ENCODE measurements around the gene HHATL.

HHATL gene

DNA sequence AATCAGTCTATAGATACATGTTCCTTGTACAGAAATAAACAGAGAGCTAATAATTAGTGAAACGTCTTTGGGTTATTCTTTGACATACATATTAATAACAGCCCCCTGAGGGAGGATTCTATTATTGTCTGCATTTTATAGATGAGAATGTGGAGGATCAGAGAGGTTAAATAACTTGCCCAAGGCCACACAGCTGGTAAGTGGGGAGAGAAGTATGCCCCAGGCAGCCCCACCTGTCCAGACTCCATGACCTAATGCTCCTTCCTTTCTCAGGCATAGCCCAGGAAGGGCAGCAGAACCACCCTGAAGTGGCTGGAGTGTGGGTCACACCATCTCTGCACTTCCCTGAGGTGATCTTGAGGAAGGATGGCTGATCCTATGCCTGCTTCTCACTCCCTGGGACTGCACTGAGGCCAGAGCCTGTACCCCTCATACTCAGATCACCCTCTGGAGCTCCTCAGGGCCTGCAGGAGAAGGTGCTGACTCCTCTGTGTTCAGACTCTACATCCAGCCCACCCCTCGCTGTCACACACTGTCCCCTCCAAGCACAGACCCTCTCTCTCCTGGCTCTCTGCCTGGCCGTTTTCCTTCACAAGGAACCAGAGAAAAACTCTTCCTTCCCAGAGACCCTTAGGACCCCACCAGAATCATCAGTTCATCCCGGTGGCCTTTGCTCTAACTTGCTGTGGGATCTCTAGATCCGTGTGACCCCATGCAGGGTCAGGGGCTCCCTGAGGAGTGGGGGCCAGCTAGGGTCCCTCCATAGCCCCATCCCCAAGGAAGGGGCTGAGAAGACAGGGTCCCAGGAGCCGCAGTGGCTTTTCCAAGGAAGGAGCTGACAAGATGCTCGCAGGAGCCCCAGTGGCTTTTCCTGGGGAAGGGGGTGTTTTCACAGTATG, 4.4 kb upstream of the HHATL start:
- no peak for DNase-seq (ENCODE audit: low spot score)
- Histone ChIP-seq H4K91ac (ENCODE audit: low read depth, low read length, poor library complexity) (no peak overlapping the region), H2AFZ (ENCODE audit: low read length) (no peak overlapping the region), H3K79me1 (ENCODE audit: low read depth, low read length) (no peaks in the 10 kb centered on the region), H2BK15ac (ENCODE audit: low read length) (no peak overlapping the region), H3K14ac (ENCODE audit: low read length) (no peak overlapping the region), H3K4me1 (ENCODE audit: control insufficient read depth in 2 of 2, insufficient read depth in 1 of 2, low read depth in 1 of 2, low read length in 2 of 2) (peaks cover 0 to 2% of the 10 kb centered on the region in 2 donors), H3K36me3 (replicated peaks in 1 of 2; ENCODE audit: control insufficient read depth in 2 of 2, insufficient read depth in 2 of 2, low read length in 2 of 2) (peaks cover 0 to 2% of the 10 kb centered on the region in 2 donors), H3K18ac (ENCODE audit: low read length) (peak overlapping the region; percentile 12), H3K4ac (ENCODE audit: low read length) (no peak overlapping the region), H2BK120ac (ENCODE audit: low read depth, low read length) (no peak overlapping the region), H3K9me3 (replicated peaks in 1 of 2; ENCODE audit: control insufficient read depth in 2 of 2, insufficient read depth in 1 of 2, low read depth in 1 of 2, low read length in 2 of 2) (no peaks in the 10 kb centered on the region), H4K8ac (ENCODE audit: low read depth, low read length) (no peak overlapping the region), H2BK5ac (ENCODE audit: low read length) (no peak overlapping the region), H3K23ac (ENCODE audit: low read depth, low read length, poor library complexity) (no peak overlapping the region), H3K4me3 (ENCODE audit: low read length in 2 of 2) (no peak overlapping the region), H2BK12ac (ENCODE audit: low read length) (no peak overlapping the region), H2AK5ac (ENCODE audit: low read depth, low read length) (no peak overlapping the region), H3K4me2 (ENCODE audit: insufficient read depth, low read length, poor library complexity, severe bottlenecking) (no peak overlapping the region), H3K27ac (replicated peaks; ENCODE audit: low read length) (no peak overlapping the region), H3K9ac (ENCODE audit: low read depth, low read length, poor library complexity) (no peak overlapping the region), H3K27me3 (ENCODE audit: control insufficient read depth in 3 of 3, insufficient read depth in 3 of 3, low read depth in 1 of 3, low read length in 3 of 3) (peaks cover 0 to 49% (median 0%) of the 10 kb centered on the region in 3 experiments)
- WGBS, 2 donors (ENCODE audit: extremely low coverage in 2 of 2, insufficient read length in 2 of 2, insufficient replicate concordance in 1 of 2), result no CpG with 5 or more reads among the region's 7 CpGs

DNA sequence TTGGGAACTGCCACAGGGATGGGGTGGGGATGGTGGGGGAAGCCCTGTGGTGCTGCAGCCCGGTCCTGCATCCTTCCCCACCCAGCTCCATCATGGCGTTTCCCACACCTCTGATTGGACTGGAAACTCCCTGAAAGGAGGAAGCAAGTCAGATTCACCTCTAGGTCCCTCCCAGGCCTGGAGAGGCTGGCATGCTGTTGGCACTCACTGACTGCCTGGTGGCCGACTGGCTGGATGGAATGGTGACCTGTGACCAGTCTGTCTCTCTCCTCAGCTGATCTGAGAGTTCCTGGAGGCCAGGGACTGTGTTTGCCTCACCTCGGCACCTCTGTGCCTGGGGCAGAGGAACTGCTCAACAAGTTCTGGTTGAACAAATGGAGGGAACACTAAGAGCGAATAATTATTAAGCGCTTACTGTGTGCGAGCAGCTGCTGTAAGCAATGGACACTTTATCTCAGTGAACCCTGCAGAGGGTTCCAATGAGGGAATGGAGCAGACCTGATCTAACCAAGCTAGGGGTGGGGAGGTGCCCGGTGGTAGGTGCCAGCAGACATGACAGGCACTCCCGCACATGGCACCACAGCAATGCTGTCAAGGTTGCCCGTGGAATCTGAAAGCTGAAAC, 3.5 kb upstream of the HHATL start:
- Histone ChIP-seq H3K4me1 (ENCODE audit: control insufficient read depth in 2 of 2, insufficient read depth in 1 of 2, low read depth in 1 of 2, low read length in 2 of 2) (peaks cover 0 to 4% of the 10 kb centered on the region in 2 donors), H2AK5ac (ENCODE audit: low read depth, low read length) (no peak overlapping the region), H3K27ac (replicated peaks; ENCODE audit: low read length) (no peak overlapping the region), H2BK5ac (ENCODE audit: low read length) (no peak overlapping the region), H4K91ac (ENCODE audit: low read depth, low read length, poor library complexity) (no peak overlapping the region), H3K14ac (ENCODE audit: low read length) (no peak overlapping the region), H3K4me2 (ENCODE audit: insufficient read depth, low read length, poor library complexity, severe bottlenecking) (no peak overlapping the region), H2BK12ac (ENCODE audit: low read length) (no peak overlapping the region), H3K23ac (ENCODE audit: low read depth, low read length, poor library complexity) (no peak overlapping the region), H2BK15ac (ENCODE audit: low read length) (no peak overlapping the region), H3K36me3 (replicated peaks in 1 of 2; ENCODE audit: control insufficient read depth in 2 of 2, insufficient read depth in 2 of 2, low read length in 2 of 2) (peaks cover 0 to 2% of the 10 kb centered on the region in 2 donors), H3K4me3 (ENCODE audit: low read length in 2 of 2) (peak overlapping the region in 1 of 2 donors; percentile 19), H3K9me3 (replicated peaks in 1 of 2; ENCODE audit: control insufficient read depth in 2 of 2, insufficient read depth in 1 of 2, low read depth in 1 of 2, low read length in 2 of 2) (no peaks in the 10 kb centered on the region), H3K4ac (ENCODE audit: low read length) (no peak overlapping the region), H3K27me3 (ENCODE audit: control insufficient read depth in 3 of 3, insufficient read depth in 3 of 3, low read depth in 1 of 3, low read length in 3 of 3) (peaks cover 0 to 50% (median 0%) of the 10 kb centered on the region in 3 experiments), H2BK120ac (ENCODE audit: low read depth, low read length) (no peak overlapping the region), H3K79me1 (ENCODE audit: low read depth, low read length) (peaks cover 1% of the 10 kb centered on the region), H2AFZ (ENCODE audit: low read length) (no peak overlapping the region), H4K8ac (ENCODE audit: low read depth, low read length) (no peak overlapping the region), H3K18ac (ENCODE audit: low read length) (no peak overlapping the region), H3K9ac (ENCODE audit: low read depth, low read length, poor library complexity) (no peak overlapping the region)
- WGBS, 2 donors (ENCODE audit: extremely low coverage in 2 of 2, insufficient read length in 2 of 2, insufficient replicate concordance in 1 of 2), result no CpG with 5 or more reads among the region's 10 CpGs
- DNase-seq (ENCODE audit: low spot score), result no peak

DNA sequence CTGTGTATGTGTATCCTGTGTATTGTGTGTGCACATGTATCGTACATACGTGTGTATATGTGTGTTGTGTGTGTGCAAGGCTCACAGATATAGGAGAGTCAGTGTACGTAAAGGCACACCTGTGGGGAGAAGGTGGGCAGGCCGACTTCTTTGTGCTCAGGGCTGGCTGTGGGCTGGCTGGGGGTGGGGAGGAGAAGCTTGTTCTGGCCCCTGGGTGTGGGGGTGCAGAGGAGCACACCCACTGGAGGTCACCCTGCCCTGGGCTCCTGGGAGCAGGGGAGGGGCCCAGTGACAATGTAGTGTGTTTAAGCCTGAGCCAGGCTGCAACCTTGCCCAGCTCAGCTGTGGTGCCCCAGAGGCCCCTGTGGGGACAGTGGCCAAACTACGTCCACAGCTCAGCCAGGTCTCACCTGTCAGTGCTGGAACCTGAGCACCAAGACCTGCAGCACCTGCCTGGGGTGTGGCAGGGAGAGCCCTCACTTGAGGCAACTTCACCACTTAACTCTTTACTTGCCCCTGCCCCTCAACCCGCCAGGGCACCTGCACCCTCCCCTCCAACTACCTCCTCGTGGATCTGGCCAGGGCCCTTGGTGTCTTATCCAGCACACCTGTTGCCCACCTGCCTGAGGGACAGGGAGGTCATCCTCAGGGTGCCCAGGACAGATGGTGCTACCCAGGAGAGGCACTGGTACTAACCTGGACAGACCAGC, 2.6 kb upstream of the HHATL start:
- H3K79me1 ChIP-seq (ENCODE audit: low read depth, low read length), result peaks cover 1% of the 10 kb centered on the region
- peaks cover 0 to 2% of the 10 kb centered on the region in 2 donors for H3K36me3 ChIP-seq (replicated peaks in 1 of 2; ENCODE audit: control insufficient read depth in 2 of 2, insufficient read depth in 2 of 2, low read length in 2 of 2)
- H3K9ac ChIP-seq (ENCODE audit: low read depth, low read length, poor library complexity), result no peak overlapping the region
- peaks cover 0 to 4% of the 10 kb centered on the region in 2 donors for H3K4me1 ChIP-seq (ENCODE audit: control insufficient read depth in 2 of 2, insufficient read depth in 1 of 2, low read depth in 1 of 2, low read length in 2 of 2)
- no peaks in the 10 kb centered on the region for H3K9me3 ChIP-seq (replicated peaks in 1 of 2; ENCODE audit: control insufficient read depth in 2 of 2, insufficient read depth in 1 of 2, low read depth in 1 of 2, low read length in 2 of 2)
- no peak for DNase-seq (ENCODE audit: low spot score)
- no peak overlapping the region for H3K23ac ChIP-seq (ENCODE audit: low read depth, low read length, poor library complexity)
- no peak overlapping the region for H4K91ac ChIP-seq (ENCODE audit: low read depth, low read length, poor library complexity)
- H3K4ac ChIP-seq (ENCODE audit: low read length), result no peak overlapping the region
- H3K4me2 ChIP-seq (ENCODE audit: insufficient read depth, low read length, poor library complexity, severe bottlenecking), result no peak overlapping the region
- H2BK15ac ChIP-seq (ENCODE audit: low read length), result no peak overlapping the region
- H2AFZ ChIP-seq (ENCODE audit: low read length), result no peak overlapping the region
- H2AK5ac ChIP-seq (ENCODE audit: low read depth, low read length), result no peak overlapping the region
- H2BK5ac ChIP-seq (ENCODE audit: low read length), result no peak overlapping the region
- no peak overlapping the region for H2BK12ac ChIP-seq (ENCODE audit: low read length)
- H3K27me3 ChIP-seq (ENCODE audit: control insufficient read depth in 3 of 3, insufficient read depth in 3 of 3, low read depth in 1 of 3, low read length in 3 of 3), result peaks cover 0 to 50% (median 0%) of the 10 kb centered on the region in 3 experiments
- WGBS, 2 donors (ENCODE audit: extremely low coverage in 2 of 2, insufficient read length in 2 of 2, insufficient replicate concordance in 1 of 2), result no CpG with 5 or more reads among the region's 7 CpGs
- H3K4me3 ChIP-seq (ENCODE audit: low read length in 2 of 2), result no peak overlapping the region
- H3K27ac ChIP-seq (replicated peaks; ENCODE audit: low read length), result no peak overlapping the region
- no peak overlapping the region for H3K18ac ChIP-seq (ENCODE audit: low read length)
- H3K14ac ChIP-seq (ENCODE audit: low read length), result no peak overlapping the region
- no peak overlapping the region for H2BK120ac ChIP-seq (ENCODE audit: low read depth, low read length)
- H4K8ac ChIP-seq (ENCODE audit: low read depth, low read length), result no peak overlapping the region
